Left forelimb (tissue), 1 donor: ENCODE results near the gene CYP2B6.
"Not testable (repeated sequence)": the region's sequence is repeated elsewhere in the genome, so short reads cannot be mapped to it uniquely, and the experiment has no call there.

Experiments used
- DNase-seq: peaks from one replicate; pipeline ENCODE4 v3.0.0-alpha.2; 2018; ENCODE audit warnings: low spot score

The CYP2B6 gene

GRCh38 chr19:40980743-40981442 lies 10.2 kb upstream of the CYP2B6 start:
- DNase-seq, result not testable (repeated sequence)

- no peak for DNase-seq
These were observed 9.5 kb upstream of the CYP2B6 start for GRCh38 chr19:40981591-40981990.

GRCh38 chr19:40982594-40983101 lies 8.4 kb upstream of the CYP2B6 start:
- no peak for DNase-seq

DNA sequence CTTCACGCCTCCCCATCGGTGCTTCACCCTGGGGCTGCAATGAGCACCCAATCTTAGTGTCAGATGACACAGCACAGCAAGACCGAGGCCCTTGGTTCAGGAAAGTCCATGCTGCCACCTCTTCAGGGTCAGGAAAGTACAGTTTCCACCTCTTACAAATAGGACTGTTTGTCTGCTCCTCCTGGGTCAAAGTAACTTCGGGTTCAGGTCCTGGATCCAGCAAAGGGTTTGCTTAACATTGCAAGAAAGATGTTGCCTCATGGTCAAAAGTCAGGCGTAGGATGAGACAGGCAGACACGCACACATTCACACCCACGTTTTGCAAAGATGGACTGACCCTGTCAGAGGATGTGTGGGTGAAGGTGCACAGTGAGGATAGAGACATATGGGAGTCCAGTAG lies 1.6 kb upstream of the CYP2B6 start:
- no peak for DNase-seq

- DNase-seq, result no peak
These were observed 4.3 kb downstream of the CYP2B6 start for GRCh38 chr19:40995355-40995754.

DNA sequence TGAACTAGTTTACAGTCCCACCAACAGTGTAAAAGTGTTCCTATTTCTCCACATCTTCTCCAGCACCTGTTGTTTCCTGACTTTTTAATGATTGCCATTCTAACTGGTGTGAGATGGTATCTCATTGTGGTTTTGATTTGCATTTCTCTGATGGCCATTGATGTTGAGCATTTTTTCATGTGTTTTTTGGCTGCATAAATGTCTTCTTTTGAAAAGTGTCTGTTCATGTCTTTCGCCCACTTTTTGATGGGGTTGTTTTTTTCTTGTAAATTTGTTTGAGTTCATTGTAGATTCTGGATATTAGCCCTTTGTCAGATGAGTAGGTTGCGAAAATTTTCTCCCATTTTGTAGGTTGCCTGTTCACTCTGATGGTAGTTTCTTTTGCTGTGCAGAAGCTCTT lies 7.9 kb downstream of the CYP2B6 start:
- DNase-seq, result not testable (repeated sequence)

GRCh38 chr19:41000310-41000737 lies 9.2 kb downstream of the CYP2B6 start:
- DNase-seq, result no peak

GRCh38 chr19:41001243-41001971 lies 10.3 kb downstream of the CYP2B6 start:
- DNase-seq, result no peak

GRCh38 chr19:41003656-41004055 lies 12.6 kb downstream of the CYP2B6 start:
- DNase-seq, result not testable (repeated sequence)

- DNase-seq, result no peak
These were observed 18.7 kb downstream of the CYP2B6 start for GRCh38 chr19:41009700-41010235.

GRCh38 chr19:41013359-41013758 lies 22.3 kb downstream of the CYP2B6 start:
- no peak for DNase-seq

DNA sequence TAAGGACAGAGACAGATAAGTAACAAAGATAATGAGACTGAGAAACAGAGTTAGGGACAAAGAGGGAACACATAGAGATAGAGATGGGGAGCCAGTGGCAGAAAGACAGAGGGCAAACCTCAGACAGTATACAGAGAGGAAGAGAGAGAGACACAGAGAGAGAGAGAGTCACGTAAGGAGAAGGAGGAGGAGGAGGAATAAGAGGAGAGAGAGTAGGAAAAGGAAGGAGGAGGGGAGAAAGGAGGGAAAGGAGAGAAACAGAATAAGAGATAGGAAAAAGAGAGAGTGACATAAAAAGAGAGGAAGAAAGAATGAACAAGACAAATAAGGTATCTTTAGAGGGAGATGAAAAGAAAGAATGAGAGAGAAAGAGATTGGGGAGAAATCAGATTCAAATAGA lies 23.6 kb downstream of the CYP2B6 start:
- no peak for DNase-seq

- DNase-seq, result no peak
These were observed 25.5 kb downstream of the CYP2B6 start for GRCh38 chr19:41016488-41017071.

GRCh38 chr19:41018736-41019290 lies 27.7 kb downstream of the CYP2B6 start:
- no peak for DNase-seq

DNA sequence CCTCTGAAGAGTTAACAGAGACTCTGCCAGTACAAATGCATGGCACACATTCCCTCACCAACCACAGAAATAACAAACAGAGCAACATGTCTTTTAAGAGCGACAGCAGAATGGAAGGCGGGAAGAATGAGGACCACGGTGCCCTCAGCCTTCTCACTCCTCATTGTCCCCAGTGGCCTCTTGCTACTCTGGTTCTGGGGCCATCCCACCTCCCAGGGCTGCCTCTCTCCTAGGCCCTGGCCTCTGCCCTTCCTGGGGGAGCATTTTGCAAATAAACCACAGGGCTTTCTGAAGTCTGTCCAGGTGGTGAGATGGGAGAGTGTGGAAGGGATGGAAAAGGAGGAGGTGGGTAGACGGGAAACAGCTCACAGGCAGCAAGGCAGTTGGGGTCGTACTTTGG lies 28.3 kb downstream of the CYP2B6 start:
- no peak for DNase-seq

DNA sequence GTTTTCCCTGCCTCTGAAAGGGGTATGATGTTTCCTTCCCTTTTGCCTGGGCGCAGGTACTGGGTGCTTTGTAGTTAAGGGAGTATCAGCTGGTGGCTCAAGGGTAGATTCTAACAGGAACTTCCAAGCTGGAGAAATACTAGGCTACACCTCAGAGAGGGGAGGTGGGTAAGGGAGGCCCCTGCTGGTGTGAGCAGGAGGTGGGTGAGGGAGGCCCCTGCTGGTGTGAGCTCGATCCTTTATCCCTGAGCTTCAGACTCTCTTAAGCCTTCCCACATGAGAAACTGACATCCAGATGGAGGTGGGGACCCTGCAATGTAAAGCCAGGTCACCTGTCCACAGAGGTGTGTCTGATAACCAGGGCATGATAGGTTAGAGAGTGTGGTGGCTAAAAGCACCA lies 32.1 kb downstream of the CYP2B6 start:
- DNase-seq, result no peak

GRCh38 chr19:41025411-41025810 lies 34.3 kb downstream of the CYP2B6 start:
- no peak for DNase-seq

DNA sequence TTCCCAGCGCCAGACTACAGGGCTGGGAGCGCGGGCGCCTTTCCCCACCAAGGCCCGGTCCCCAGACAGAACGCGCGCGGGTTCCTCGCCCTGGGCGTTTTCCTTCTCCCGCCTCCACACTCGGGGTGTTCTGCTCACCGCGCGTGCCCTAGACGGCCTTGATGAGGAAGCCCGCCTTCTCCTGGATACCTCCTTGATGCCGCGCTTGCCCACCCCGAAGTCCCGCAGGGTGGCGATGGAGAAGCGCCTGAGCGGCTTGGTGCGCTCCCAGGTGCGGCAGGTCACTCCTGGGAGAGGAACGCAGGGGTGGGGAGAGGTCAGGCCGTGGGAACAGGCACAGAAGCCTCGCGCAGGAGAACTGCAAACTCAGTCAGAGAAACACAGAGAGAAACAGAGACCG lies 34.8 kb downstream of the CYP2B6 start:
- no peak for DNase-seq

GRCh38 chr19:41027273-41027967 lies 36.3 kb downstream of the CYP2B6 start:
- DNase-seq, result no peak

- DNase-seq, result no peak
These were observed 38.7 kb downstream of the CYP2B6 start for GRCh38 chr19:41029524-41030432.

DNA sequence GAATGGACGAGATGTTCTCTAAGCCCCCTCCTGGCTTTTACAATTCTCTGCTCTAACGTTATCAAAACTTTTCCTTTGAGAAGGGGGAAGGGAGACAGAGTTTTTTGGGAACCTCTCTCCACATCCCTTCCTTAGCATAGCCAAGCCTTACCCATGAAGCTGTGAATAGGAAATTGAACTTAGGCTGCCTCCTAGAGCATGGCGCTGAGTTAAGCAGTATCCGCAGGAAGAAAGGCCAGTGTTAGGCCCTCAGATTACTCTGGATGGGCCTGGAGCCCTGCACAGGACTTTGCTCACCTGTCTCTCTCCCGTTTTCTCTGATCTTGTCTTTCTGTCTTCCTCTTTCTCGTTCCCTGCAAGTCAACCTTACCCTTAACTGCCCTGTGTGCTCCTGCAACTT lies 39.6 kb downstream of the CYP2B6 start:
- no peak for DNase-seq
